Brain microvascular endothelial cell (primary cell): ENCODE results near the gene CCDC15.
"Not testable (repeated sequence)": the region's sequence is repeated elsewhere in the genome, so short reads cannot be mapped to it uniquely, and the experiment has no call there.

Experiments used
- DNase-seq: peaks from one replicate; pipeline ENCODE4 v3.0.0-alpha.2; 2020
- H3K27ac ChIP-seq: fragments of 250-450 bp; sonication (Bioruptor Pico); 2 replicates; pipeline ENCODE4 v1.5.1; 2020; ENCODE audit warnings: mild to moderate bottlenecking, moderate library complexity
- H3K27me3 ChIP-seq: fragments of 250-450 bp; sonication (Bioruptor Pico); replicated peaks from 2 replicates; pipeline ENCODE4 v1.5.1; 2020; ENCODE audit warnings: mild to moderate bottlenecking
- H3K36me3 ChIP-seq: fragments of 250-450 bp; sonication (Bioruptor Pico); replicated peaks from 2 replicates; pipeline ENCODE4 v1.5.1; 2020; ENCODE audit warnings: mild to moderate bottlenecking
- H3K4me3 ChIP-seq: 2 replicates; pipeline ENCODE4 v1.5.1; 2011; ENCODE audit warnings: low read depth, mild to moderate bottlenecking, control low read depth, low read length, moderate library complexity
- in situ Hi-C: cut with HindIII; loops from 2 replicates; pipeline ENCODE4 v1.10.0; 2017; ENCODE audit warnings: low sequenced_read_pairs, low pct_ligation_motif_present
- TF ChIP-seq, protein P1 (sequence below): IDR thresholded peaks from 2 replicates; pipeline ENCODE4 v1.5.1; 2011; ENCODE audit warnings: low read depth, mild to moderate bottlenecking, moderate library complexity, low read length, control low read depth, inconsistent platforms; ENCODE audit errors: missing control alignments

Gene CCDC15

DNA sequence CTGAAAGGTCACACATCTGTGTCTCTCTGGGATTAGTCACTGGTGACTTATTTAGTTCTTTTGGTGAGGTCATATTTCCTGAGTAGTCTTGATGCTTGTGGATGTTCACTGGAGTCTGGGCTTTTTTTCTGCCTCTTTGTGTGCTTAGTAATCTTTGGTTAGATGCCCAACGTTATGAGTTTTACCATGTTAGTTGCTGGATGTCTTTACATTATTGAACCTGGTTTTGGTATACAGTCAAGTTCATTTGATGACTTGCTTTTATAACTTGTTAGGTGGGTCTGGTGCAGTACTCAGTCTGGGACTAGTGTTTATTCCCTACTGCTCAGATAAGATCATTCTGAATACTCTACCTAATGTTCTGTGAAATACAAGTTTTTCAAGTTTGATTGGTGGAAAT is 82.9 kb downstream of the CCDC15 start:
- H3K27ac ChIP-seq: no peak overlapping the region
- H3K27me3 ChIP-seq: no peaks in the 10 kb centered on the region
- H3K4me3 ChIP-seq: no peak overlapping the region
- H3K36me3 ChIP-seq: no peaks in the 10 kb centered on the region
- in situ Hi-C loops: no loop called here
- TF ChIP-seq, protein P1, sequence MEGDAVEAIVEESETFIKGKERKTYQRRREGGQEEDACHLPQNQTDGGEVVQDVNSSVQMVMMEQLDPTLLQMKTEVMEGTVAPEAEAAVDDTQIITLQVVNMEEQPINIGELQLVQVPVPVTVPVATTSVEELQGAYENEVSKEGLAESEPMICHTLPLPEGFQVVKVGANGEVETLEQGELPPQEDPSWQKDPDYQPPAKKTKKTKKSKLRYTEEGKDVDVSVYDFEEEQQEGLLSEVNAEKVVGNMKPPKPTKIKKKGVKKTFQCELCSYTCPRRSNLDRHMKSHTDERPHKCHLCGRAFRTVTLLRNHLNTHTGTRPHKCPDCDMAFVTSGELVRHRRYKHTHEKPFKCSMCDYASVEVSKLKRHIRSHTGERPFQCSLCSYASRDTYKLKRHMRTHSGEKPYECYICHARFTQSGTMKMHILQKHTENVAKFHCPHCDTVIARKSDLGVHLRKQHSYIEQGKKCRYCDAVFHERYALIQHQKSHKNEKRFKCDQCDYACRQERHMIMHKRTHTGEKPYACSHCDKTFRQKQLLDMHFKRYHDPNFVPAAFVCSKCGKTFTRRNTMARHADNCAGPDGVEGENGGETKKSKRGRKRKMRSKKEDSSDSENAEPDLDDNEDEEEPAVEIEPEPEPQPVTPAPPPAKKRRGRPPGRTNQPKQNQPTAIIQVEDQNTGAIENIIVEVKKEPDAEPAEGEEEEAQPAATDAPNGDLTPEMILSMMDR: no peak
- peak; percentile 84 for DNase-seq

GRCh38 chr11:125049164-125049792 is 95.3 kb downstream of the CCDC15 start:
- in situ Hi-C loops: no loop called here
- no peak overlapping the region for H3K4me3 ChIP-seq
- H3K36me3 ChIP-seq: no peaks in the 10 kb centered on the region
- no peaks in the 10 kb centered on the region for H3K27me3 ChIP-seq
- TF ChIP-seq, protein P1: no peak
- no peak for DNase-seq
- H3K27ac ChIP-seq: no peak overlapping the region

DNA sequence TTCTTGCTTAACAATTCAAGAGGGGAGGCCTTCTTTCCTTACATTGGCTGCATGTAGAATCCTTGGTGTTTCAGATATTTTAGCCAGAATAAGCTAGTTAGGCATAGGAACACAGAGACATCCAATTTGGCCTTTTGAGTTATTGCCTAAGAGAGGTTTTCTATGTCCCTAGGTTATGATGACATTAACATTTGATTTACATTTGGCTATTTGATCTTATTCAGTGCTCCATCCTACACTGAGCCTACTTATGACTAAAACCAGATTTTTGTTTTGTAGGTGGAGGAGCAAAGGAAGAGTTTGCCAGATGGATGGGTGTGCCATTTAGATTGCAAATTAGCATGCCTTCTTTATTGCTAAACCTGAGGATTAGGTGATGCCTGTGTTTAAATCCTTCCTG is 98.0 kb downstream of the CCDC15 start:
- Histone ChIP-seq H3K27me3 (no peaks in the 10 kb centered on the region), H3K27ac (no peak overlapping the region), H3K4me3 (no peak overlapping the region), H3K36me3 (no peaks in the 10 kb centered on the region)
- TF ChIP-seq, protein P1: no peak
- DNase-seq: no peak
- in situ Hi-C loops: no loop called here

DNA sequence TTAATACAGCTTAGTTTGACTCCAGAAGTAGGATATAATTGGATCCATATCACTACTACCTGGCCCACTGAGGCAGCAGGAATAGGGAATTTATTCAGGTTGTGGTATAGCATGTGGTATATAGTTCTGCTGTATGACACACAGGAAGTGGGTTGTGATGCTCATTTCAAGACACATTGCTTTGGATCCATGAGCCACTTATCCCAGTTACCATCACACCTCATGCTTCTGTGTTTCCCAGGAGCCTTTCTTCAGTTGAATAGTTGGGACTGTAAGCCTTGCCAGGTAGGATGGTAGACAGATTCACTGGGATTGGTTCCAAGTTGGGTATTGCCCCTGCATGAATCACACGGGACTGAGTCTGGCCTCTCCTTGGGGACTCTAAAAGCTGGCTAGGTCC is 99.2 kb downstream of the CCDC15 start:
- Histone ChIP-seq H3K36me3 (no peaks in the 10 kb centered on the region), H3K4me3 (no peak overlapping the region), H3K27ac (no peak overlapping the region), H3K27me3 (no peaks in the 10 kb centered on the region)
- DNase-seq: no peak
- in situ Hi-C loops: no loop called here
- TF ChIP-seq, protein P1: no peak

DNA sequence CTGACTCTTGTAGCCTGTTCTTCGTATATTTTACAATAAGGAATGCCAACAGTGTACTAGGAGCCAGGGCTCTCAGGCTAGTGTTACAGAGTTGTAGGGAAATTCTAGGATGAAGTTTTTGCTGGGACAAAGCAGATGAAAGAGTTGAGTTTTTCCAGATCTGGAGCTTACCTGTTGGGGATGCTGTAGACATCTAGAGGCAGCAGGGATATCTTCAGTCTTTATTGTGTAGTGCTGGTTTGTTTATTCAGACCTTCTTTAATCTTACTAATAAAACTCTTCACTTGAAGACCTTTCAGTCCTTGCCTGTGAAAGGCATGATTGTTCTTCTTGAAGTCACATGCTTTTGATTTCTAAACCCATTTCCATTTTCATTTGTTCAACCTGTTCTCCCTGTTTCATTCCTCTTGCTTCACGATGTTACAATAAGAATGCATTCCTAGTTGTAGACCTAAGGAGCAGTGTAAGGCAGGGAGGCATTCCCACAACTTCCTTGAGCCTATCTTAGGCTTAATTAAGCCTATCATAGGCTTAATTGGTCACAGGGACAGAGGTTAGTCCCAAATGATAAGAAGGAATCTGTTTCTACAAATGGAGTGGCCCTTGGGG is 101.2 kb downstream of the CCDC15 start:
- in situ Hi-C loops: no loop called here
- TF ChIP-seq, protein P1: no peak
- no peak overlapping the region for H3K4me3 ChIP-seq
- H3K36me3 ChIP-seq: no peaks in the 10 kb centered on the region
- no peak for DNase-seq
- no peaks in the 10 kb centered on the region for H3K27me3 ChIP-seq
- H3K27ac ChIP-seq: no peak overlapping the region

DNA sequence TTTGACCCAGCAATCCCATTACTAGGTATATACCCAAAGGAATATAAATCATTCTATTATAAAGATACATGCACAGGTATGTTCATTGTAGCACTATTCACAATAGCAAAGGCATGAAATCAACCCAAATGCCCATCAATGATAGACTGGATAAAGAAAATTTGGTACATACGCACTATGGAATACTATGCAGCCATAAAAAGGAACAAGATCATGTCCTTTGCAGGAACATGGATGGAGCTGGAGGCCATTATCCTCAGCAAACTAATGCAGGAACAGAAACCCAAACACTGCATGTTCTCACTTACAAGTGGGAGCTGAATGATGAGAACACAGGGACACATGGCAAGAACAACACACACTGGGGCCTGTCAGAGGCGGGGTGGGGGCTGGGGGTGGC is 102.1 kb downstream of the CCDC15 start:
- H3K27ac ChIP-seq, H3K36me3 ChIP-seq, H3K4me3 ChIP-seq, H3K27me3 ChIP-seq, in situ Hi-C loops, DNase-seq: not testable (repeated sequence)
